DMS114 treated with DMSO at 0.1 percent for 48 hours (cell line): ENCODE results near the gene BGN.
A peak's percentile ranks its signal among the peaks of the same experiment; 100 is the strongest.

Experiments used
- DNase-seq: peaks from one replicate; lab custom pipeline; 2025; ENCODE audit not compliant: unreplicated experiment; lab: John Stamatoyannopoulos, UW

The BGN gene

DNA sequence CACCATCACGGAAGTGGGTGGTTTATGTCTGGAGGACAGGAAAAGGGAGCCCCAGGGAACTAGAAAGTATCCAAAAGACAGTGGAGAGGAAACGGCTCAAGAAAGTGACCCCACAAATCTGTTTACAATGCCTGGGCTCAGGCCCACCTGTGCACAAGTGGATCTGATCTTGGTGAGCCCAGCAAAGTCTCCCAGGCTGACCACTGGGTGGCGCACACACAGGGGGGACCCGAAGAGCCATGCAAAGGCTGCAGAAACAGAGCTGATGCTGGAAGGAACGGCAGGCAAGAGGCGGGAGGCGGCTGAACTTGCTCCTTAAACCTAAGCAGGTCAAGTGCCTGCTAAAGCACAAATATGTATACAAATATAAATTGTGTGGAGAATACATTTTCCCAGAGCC, 34.0 kb upstream of the BGN start:
- DNase-seq: peak; percentile 5

DNA sequence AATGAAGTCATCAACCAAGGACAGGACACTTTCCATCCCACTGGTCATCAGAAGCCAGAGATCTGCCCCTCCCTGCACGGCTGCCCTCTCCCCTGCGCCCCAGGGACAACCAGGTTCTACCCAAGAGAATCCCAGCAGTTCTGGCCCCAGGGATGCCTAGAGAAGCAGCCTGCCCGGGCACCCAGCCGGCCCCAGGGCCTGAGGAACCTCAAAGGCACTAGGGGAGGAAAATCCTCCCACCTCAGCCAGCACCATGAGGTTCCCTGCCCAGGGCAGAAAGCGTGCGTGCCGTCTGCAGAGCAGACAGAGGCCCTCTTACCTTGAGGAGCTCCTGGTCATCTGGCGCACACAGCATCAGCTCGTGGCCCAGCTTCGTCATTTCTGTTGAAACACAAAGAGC, 32.5 kb upstream of the BGN start:
- no peak for DNase-seq

DNA sequence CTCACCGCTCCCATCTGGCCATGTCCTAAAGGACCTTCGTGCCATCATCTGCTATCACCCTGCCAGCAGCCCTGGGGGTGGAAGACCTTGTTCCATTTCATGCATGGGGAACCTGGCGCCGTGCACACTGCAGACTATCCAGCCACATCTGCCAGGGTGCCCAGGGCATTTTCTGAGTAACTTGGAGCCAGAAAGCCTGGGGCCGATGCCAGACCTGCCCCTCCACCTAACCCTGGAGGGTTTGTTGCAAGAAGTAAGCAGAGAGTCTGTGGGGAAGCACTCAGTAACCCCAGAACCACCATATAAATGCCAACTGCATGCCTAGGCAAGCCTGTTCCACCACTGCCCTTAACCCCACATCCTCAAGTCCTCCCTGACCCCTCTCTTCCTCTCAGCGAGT, 31.7 kb upstream of the BGN start:
- no peak for DNase-seq

DNA sequence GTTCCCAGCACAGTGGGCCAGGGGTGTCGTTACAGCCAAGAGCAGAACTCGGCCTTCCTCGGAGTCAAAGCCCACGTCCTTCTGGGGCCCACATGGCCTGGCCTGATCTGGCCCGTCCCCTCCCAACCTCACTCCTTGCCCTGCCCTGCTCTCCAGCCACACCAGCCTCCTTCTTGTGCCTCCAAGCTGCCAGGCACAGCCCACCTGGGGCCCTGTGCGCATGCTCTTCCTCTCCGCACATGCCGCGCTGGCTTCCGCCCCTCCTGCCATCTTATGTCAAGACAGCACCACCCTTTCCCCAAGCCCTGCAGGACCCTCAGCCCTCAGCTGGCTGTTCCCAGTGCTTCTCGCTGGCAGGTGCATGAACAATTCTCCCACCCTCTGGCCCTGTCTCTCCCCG, 31.2 kb upstream of the BGN start:
- no peak for DNase-seq

DNA sequence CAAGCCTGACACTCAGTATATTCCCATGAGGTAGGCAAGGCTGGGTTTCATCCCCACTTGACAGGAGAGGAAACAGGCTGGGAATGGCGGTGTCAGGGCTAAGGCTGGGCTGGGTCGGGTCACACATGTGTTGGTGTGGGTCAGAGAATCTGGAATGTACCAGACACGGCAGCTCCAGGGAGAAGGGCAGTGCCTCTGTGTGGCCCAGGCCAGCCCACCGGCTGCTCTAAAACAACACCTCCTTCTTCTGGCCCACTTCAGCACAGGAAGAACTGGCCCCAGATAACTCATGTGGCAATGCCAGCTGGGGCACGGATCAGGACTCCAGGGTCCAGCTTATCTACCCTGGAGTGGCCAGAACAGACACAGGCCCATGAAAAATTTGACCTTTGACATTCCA, 30.7 kb upstream of the BGN start:
- no peak for DNase-seq

DNA sequence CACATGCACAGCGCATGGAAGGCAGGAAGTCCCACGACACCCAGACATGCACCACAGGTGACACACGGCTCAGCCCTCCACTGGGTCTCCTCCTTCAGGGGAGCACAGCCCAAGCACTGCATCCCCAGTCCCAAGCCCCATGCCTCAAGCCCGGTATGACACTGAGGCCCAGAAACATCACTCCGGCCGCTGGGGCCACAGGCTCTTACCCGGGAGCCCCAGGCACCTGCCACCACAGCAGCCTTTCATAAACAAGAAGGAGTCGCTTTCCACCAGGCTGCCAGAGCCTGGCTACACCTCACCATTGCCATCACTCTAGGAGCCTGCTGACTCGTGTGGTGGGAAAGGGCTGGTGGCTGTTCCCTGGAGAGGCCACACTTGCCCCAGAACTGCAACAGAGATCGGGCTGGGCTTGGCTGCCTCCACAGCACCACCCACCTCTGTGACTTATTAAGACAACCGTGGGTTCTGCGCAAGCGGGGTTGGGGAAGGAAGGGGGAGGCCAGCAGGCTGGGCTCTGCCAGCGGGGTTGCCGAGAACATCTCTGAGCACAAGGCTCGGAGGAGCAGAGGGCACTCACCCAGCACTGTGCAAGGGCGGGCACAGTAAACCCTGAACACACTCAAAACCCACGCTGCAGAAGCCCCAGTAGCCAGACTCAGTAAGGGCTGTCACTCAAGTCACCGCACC, 28.9 kb upstream of the BGN start:
- no peak for DNase-seq

DNA sequence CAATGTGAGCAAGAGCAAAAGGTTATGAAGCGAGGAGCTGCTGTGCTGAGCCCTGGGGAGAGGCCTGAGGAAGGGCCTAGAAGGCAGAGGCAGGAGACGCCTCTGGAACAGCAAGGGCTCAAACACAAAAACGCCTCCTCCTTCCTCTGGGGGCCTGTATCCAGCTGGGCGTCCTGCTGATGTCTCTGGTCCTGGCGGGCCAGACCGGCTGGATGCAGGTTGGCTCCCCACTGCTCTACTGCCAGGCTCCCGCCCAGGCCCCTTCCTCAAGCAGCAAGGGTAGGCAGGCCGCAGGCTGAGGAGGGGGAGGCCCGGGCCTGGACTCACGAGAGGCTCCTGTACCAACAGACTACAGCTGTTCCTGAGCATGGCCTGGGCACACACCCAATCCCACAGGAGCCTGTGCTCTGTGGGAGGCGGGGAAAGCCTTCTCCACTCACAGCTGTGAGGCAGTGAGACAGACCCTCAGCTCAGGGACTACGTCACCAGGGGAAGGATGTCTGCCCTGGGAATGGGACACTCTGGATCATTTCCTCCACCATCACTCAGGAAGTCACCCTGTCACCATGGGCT, 26.7 kb upstream of the BGN start:
- no peak for DNase-seq

DNA sequence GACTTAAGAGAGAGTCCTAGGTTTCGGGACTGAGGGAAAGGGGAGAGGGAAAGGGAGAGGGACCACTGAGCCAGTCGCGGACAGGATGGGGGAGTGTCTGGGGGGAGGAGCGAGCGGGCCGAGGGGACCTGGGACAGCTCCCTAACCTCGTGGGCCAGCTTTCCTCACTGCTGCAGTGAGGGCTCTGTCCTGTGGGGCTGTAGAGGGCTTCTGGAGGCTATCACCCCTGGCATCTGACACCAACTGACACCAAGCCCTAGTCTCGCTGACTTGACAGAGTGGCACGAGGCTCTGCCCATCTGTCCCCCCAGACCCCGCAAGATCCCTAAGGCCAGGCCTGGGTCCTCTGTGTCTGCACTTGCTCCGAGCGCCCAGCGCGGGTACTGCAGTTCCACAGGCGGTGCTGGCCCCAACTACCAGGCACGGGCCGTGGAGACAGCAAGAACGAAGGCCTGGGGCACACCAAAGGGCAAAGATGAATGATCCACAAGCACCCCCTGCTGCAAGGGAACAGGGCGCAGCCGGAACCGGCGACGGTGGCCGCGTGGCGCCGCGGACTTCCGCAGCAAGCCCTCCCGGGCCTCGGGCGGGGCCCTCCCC, 24.9 kb upstream of the BGN start:
- DNase-seq: no peak

DNA sequence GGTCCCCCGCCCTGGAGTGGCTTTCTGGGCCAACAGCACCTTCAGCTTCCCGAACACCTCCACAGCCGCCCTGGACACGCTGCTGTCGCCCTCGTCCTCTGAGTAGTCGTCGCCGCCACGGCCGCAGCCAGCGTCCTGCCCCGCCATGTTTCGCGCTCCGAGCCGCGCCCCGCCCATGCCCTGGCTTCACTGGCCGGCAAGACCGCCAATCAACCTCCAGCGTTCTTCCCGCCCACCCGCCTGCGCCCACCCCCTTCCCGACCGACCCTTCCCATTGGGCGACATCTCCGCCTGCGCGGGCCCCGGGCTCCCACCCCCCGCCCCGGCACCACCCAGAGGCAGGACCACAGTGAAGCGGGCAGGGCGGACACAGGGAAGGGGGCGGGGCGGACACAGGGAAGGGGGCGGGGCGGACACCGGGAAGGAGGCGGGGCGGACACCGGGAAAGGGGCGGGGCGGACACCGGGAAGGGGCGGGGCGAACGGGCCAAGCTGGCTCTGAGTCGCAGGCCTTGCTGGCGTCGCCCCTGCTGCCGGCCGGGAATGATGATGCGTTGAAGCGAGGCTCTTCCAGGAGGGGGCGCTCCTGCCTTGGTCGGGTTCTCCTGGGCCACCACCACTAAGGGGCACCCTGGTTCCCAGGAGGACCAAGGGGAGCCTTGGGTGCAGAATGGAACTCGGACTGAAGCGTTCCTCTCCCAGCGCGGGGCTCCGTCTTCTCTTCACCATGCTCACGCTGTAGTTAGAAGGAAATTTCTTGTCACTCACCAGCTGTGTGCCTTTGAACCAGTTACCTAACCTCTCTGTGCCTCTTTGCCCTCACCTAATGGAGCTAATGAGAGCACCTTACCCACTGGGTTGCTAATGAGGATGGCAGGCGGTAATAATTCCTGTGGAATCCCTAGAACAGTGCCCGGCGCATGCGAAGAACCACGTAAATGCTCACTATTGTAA, 24.1 kb upstream of the BGN start, which contains the start of gene HAUS7:
Gene HAUS7, minus strand, starts transcription at position 166 of the 953 bp plus-strand sequence. Its CDS starts 19 bp downstream, at position 147.
- peak; percentile 60 for DNase-seq

DNA sequence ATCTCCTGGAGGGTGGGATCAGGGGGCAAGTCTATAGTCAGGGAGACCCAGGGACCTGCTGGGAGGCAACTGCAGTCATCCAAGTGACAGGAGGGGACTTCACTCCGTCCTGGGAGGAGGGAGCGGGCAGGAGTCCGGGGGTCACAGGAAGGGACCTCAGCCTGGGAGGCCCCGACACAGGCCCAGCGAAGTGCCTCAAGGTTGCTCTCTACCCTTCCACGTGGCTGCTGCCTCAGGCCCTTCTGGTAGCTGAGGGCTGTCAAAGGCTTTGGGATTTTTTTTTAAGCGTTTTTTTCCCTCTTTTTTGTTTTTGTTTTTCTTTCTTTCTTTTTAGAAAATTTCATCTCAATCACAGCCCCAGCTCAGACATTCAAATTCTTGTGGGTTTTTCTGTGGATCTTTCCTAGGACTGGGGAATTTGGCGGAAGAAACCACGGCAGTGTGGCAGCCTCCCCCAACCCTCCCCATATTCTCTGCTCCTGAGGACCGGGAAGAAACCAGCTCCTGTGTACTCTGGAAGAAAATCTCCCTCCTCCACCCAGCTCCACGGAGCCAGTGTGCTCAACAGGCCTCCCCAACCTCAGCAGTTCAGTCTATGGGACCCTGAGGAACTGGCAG, 23.0 kb upstream of the BGN start:
- no peak for DNase-seq

DNA sequence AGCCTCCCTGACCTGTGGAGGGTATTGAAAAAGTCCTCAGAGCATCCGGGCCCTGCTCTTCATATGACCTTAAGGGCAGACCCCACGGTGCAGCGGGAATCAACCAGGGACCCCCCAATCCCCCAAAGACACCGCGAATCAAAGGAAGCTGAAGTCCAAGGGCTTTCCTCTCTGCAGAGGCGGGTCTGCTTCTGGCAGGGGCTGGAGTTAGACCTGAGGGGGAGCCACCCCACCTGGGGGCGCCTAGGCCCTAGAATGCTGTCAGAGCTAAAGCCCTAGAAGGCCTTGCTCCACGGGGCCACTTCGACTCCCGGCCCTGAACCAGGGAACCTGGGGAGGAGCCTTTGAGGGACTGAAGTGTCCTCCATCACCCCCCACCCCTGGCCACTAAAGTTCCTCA, 21.7 kb upstream of the BGN start:
- DNase-seq: no peak

DNA sequence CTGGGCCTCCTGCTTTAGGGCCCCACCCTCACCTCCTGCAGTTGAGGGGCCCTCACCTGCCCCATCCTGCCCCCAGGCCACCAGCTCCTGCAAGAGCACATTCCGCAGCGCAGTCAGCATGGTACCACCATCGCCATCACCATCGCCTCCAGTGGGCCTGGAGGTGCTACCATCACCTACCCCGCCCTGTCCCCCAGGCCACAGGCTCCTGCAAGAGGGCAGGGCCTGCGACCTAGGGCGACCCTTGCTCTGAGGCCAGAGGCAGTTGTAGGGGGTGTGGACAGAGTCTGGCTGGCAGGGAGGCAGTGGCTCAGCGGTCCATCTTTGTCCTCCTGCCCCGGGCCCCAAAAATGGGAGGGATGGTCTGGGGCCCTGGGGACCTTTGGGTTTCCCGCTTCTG, 20.5 kb upstream of the BGN start:
- DNase-seq: no peak

DNA sequence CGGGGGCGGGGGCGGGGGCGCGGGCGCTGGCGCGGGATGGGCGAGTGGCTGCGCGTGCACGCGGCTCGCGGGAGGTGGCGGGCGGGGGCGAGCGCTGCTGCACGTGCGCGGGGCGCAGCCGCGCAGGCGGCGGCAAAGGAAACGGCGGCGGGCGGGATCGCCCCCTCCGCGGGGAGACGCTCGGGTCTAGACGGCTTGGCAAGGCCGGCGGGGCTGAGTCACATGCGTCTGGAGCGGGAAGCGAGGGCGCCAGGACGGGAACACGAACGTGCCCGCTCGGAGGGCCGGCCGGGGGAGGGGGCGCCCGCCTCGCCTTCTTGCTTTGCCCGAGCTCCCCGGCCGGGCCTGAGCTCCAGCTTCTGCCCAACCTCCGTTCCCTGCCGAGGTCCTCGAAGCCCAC, 20.1 kb upstream of the BGN start:
- no peak for DNase-seq

DNA sequence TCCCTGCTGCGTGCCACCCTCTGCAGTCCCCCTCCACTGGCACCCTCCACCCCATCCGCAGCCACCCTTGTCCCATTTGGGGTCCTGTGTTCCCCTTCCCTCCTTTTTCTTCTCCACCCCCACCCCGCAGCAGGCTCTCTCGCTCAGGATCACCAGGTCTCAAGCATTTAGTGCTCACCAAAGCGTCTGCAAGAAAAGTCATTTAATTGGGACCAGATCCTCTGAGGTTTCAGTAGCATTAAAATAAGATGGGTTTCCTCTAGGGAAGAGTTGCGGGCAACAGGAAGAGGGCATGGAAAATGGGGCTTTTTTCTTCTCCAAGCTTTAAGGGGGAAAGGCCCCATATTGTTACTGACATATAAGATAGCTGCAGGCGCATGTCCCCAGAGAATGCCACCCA, 19.5 kb upstream of the BGN start:
- DNase-seq: no peak

DNA sequence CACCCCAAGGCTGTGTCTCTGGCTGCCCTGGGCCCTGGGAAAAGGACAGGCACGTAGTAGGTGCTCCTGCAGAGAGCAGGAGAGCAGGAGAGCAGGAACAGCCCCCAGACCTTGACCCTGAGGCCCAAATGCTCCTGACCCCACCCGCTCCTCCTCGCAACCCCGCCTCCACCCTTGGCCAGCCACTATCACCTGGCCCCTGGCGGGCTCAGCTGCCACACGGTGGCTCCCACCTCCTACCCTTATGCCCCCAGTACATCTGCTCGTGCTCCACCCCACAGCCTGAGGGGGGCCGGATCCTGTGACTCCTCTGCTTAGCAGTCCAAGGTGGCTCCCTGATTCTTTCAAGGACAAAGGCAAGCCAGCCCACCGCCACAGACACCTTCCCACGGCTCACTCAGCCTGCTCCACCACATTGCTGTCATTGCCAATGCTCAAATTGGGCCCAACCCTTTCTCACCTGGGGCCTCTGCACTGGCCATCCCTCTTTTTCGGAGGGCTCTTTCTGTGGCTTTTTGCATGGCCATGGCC, 19.0 kb upstream of the BGN start:
- no peak for DNase-seq

DNA sequence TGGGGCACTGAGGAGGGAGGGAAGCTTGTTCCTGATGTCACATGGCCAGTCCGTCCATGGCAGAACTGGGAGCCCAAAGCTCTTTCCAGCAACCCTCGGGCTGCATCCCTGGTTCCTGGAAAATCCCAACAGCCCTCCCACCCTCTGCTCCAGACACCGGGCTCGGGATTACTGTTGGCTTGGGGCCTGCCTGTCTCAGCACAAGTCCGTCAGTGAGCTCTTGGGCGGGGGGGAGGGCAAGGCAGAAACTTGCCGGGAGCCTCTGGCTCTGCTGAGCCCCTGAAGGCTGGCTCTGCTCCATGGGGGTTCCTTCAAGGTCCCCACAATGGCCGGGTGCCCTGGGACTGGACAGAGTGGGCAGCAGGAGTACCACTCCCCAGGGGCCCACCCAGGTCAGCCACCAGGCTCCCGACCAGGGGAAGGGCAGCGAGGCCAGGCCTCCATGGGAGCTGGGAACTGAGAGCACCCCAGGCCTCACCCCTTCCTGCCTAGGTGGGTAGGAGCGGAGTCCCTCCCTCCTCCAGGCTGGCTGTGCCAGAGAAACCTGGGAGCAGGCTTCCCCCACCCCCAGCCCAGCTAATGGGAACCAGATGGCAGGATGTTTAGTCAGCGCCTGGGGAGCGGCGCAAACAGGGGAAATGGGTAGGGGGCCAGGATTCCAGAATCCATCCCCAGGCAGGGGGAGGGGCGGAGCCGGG, 18.0 kb upstream of the BGN start:
- DNase-seq: no peak

DNA sequence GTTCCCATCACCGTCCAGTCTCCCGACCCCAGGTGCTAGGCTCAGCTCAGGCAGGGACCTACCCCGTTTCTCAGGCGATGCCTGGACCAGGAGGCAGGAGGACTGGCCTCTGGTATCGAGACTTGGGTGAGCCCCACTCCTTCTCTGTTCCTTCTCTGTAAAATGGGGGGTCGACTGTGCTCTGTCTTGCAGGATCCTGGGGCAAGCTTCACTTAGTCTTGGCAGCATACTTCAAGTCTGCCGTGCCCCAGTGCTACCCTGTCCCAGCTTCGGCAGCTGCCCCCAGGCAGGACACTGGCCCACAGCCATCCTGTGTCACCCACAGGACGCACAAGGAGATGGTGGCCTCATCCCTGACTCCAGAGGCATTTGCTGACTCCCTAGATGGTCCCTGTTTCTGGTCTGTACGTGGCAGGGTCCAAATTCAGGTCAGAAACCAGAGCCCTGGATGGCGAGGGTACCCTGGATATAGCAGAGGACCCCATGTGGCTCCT, 17.4 kb upstream of the BGN start:
- DNase-seq: no peak

DNA sequence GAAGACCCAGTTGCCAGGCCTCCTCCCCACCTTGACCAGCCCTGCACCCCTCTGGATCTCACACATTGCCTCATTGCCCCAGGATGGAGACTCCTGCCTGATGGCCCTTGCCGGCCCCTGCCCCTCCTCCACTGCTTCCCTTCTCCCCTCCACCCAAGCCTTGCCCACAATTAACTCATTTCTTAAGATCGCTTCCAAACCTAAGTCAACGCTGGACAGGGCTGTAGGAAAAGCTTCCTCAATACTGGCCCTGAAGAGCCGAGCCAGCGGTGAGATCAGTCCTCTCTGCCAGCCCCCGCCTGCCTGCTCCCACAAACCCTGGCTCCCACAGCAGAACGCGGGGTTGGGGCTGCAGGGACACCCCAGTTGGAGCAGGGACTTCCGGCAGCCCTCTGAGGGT, 16.9 kb upstream of the BGN start:
- DNase-seq: no peak

DNA sequence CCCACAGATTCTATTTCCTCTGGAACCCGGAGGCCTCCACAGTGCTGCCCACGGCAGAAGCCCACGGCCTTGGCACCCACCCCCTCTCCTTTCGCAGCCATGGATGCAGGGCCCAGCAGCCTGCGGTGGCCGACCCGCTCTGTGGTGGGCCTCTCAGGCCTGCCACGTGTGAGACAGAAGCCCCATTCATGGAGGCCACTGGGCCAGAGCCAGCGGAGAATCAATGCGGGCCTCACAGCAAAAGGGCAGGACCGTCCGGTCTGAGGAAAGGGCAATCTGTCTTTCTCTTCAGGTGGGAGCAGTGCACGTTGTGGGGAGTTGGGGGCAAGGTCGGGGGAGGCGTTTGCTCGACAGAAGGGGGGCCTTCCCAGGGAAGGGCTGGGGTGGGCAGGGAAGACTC, 16.0 kb upstream of the BGN start:
- DNase-seq: no peak

DNA sequence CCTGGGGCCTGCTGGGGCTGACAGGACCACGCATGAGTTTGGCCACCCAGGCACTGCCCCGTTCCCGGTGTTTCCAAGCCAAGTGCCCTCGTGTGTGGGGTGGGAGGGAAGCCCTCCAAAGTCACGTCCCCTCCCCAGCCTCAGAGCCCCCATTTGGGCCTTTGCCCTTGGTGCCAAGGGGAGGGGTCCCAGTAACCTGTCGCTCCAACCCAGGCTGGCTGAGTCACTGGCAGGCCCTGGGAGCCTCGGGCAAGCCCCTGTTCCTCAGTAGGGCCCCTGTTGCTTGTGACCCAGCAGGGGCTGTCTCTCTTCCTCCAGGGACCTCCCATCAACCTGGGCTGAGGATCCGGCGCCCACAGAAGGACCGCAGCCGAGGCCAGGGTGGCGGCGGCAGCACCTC, 13.7 kb upstream of the BGN start:
- DNase-seq: no peak
